HepG2 (cell line): ENCODE results near the gene PDSS2. TPM values are rescaled to one million over a fixed set of nuclear protein-coding genes. Genes with fewer than 3 reads are reported as not detected.
A peak's percentile ranks its signal among the peaks of the same experiment; 100 is the strongest.

Experiments used
- ATF7 ChIP-seq, 2 experiments: fragments of 450-650 bp in 1 of 2; sonication (generic) in 1 of 2; formaldehyde crosslinking in 1 of 2; IDR thresholded peaks; 2 replicates each; pipeline versions ENCODE4 v1.4.0 to v1.6.1; 2016 to 2020; ENCODE audit warnings: antibody characterized with exemption in 1 of 2, mild to moderate bottlenecking in 1 of 2, missing genetic modification reagents in 1 of 2
- ELF3 ChIP-seq: IDR thresholded peaks from 2 replicates; pipeline ENCODE4 v1.6.1; 2016; ENCODE audit warnings: missing genetic modification reagents, missing compliant biosample characterization
- KMT2A ChIP-seq: sonication (generic); formaldehyde crosslinking; IDR thresholded peaks from 2 replicates; pipeline ENCODE4 v1.4.0; 2020; ENCODE audit warnings: missing genetic modification reagents
- MXI1 ChIP-seq: IDR thresholded peaks from 3 replicates; pipeline ENCODE4 v1.6.1; 2012; ENCODE audit warnings: low read depth, low read length, inconsistent platforms, borderline replicate concordance
- MYC ChIP-seq: sonication (generic); formaldehyde crosslinking; IDR thresholded peaks from 2 replicates; pipeline ENCODE4 v1.9.0; 2021; ENCODE audit warnings: missing genetic modification reagents, borderline replicate concordance
- NCOA5 ChIP-seq: sonication (generic); formaldehyde crosslinking; IDR thresholded peaks from 2 replicates; pipeline ENCODE4 v1.4.0; 2020; ENCODE audit warnings: missing genetic modification reagents
- PATZ1 ChIP-seq: sonication (generic); formaldehyde crosslinking; IDR thresholded peaks from 2 replicates; pipeline ENCODE4 v1.4.0; 2020; ENCODE audit warnings: missing genetic modification reagents
- POGZ ChIP-seq: sonication (generic); formaldehyde crosslinking; IDR thresholded peaks from 2 replicates; pipeline ENCODE4 v1.4.0; 2020; ENCODE audit warnings: mild to moderate bottlenecking, missing genetic modification reagents
- SAP130 ChIP-seq: IDR thresholded peaks from 2 replicates; pipeline ENCODE4 v1.6.1; 2016; ENCODE audit warnings: low read depth
- YEATS2 ChIP-seq: sonication (generic); formaldehyde crosslinking; IDR thresholded peaks from 2 replicates; pipeline ENCODE4 v1.4.0; 2020; ENCODE audit warnings: missing genetic modification reagents, borderline replicate concordance
- ZFAT ChIP-seq: sonication (generic); formaldehyde crosslinking; conservative IDR thresholded peaks from 2 replicates; pipeline ENCODE4 v1.8.1; 2023; ENCODE audit warnings: missing genetic modification reagents, inconsistent platforms
- ZMYM3 ChIP-seq: sonication (generic); formaldehyde crosslinking; IDR thresholded peaks from 2 replicates; pipeline ENCODE4 v1.5.1; 2020; ENCODE audit warnings: mild to moderate bottlenecking, missing genetic modification reagents
- ZNF710 ChIP-seq: sonication (generic); formaldehyde crosslinking; IDR thresholded peaks from 2 replicates; pipeline ENCODE4 v1.5.0; 2020; ENCODE audit warnings: mild to moderate bottlenecking, missing genetic modification reagents, borderline replicate concordance
- ZNF850 ChIP-seq: sonication (generic); formaldehyde crosslinking; conservative IDR thresholded peaks from 2 replicates; pipeline ENCODE4 v1.9.0; 2021; ENCODE audit warnings: mild to moderate bottlenecking, missing genetic modification reagents
- polyA plus RNA-seq, 8 experiments: library from polyadenylated mRNA; depleted of rRNA in 3 of 8; stranded (reverse) in 7 of 8; unstranded in 1 of 8; fragments of >200 nt; fragmentation: Illumina TruSeq in 4 of 8; extraction: Trizol in 4 of 8; gene quantifications; 2 replicates each; pipeline versions ENCODE4 v1.2.1 to v1.2.3, GENCODE V29; 2011 to 2016; ENCODE audit warnings: low read depth in 4 of 8, missing spikeins in 1 of 8, mixed read lengths in 1 of 8; ENCODE audit not compliant: insufficient read depth in 1 of 8
- total RNA-seq, 5 experiments: library from RNA; depleted of rRNA; stranded (reverse); fragments of >200 nt; fragmentation: Illumina TruSeq; extraction: Trizol; gene quantifications; 2 replicates each; pipeline ENCODE4 v1.2.3, GENCODE V29; 2016; ENCODE audit warnings: low read depth in 1 of 5
- TF ChIP-seq, protein P1 (sequence below): sonication (generic); formaldehyde crosslinking; IDR thresholded peaks from 2 replicates; pipeline ENCODE4 v1.8.0; 2022; ENCODE audit warnings: mild to moderate bottlenecking, missing genetic modification reagents
- TF ChIP-seq, protein P2 (sequence below): sonication (generic); formaldehyde crosslinking; IDR thresholded peaks from 2 replicates; pipeline ENCODE4 v1.4.0; 2020; ENCODE audit warnings: missing genetic modification reagents

PDSS2 gene
- total and polyA plus RNA-seq, 2 of the 13 experiments (the other 11 are each of a cell fraction or from before 2014, with no cell fraction given): 16.2 to 17.0 TPM

GRCh38 chr6:107493158-107494057, 34.0 kb upstream of the PDSS2 start (continued):
- no peak for TF ChIP-seq ZFAT (CRISPR knock-in tag)
- no peak for TF ChIP-seq NCOA5
- TF ChIP-seq ZNF850 (CRISPR knock-in tag): 0 out of 2 replicates have a peak, but pooled peaks have one; percentile 27
- peak; percentile 98 for TF ChIP-seq ZNF710 (CRISPR knock-in tag)
- TF ChIP-seq ZMYM3 (CRISPR knock-in tag): peak; percentile 61; the same call in 1 of the 2 replicates
- TF ChIP-seq MXI1: peak; percentile 79; the same call in 1 of the 3 replicates
- TF ChIP-seq, protein P1, sequence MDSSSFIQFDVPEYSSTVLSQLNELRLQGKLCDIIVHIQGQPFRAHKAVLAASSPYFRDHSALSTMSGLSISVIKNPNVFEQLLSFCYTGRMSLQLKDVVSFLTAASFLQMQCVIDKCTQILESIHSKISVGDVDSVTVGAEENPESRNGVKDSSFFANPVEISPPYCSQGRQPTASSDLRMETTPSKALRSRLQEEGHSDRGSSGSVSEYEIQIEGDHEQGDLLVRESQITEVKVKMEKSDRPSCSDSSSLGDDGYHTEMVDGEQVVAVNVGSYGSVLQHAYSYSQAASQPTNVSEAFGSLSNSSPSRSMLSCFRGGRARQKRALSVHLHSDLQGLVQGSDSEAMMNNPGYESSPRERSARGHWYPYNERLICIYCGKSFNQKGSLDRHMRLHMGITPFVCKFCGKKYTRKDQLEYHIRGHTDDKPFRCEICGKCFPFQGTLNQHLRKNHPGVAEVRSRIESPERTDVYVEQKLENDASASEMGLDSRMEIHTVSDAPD (CRISPR knock-in tag): peak; percentile 96
- peak; percentile 57 for TF ChIP-seq POGZ (CRISPR knock-in tag)
- peak; percentile 52 for TF ChIP-seq ELF3 (CRISPR knock-in tag)
- TF ChIP-seq ATF7 (IDR thresholded peaks at IDR 0.05): no peak
- TF ChIP-seq ATF7 (CRISPR knock-in tag; IDR thresholded peaks at IDR 0.05): no peak
- peak; percentile 67; the same call in 1 of the 2 replicates for TF ChIP-seq MYC (CRISPR knock-in tag)
- TF ChIP-seq YEATS2 (CRISPR knock-in tag): peak; percentile 68; the same call in 1 of the 2 replicates
- TF ChIP-seq, protein P2, sequence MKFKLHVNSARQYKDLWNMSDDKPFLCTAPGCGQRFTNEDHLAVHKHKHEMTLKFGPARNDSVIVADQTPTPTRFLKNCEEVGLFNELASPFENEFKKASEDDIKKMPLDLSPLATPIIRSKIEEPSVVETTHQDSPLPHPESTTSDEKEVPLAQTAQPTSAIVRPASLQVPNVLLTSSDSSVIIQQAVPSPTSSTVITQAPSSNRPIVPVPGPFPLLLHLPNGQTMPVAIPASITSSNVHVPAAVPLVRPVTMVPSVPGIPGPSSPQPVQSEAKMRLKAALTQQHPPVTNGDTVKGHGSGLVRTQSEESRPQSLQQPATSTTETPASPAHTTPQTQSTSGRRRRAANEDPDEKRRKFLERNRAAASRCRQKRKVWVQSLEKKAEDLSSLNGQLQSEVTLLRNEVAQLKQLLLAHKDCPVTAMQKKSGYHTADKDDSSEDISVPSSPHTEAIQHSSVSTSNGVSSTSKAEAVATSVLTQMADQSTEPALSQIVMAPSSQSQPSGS (CRISPR knock-in tag): no peak; the same call in 1 of the 2 replicates
- peak; percentile 95 for TF ChIP-seq SAP130 (CRISPR knock-in tag)
- peak; percentile 95 for TF ChIP-seq KMT2A (CRISPR knock-in tag)
- TF ChIP-seq PATZ1: peak; percentile 95
